HCT116 (cell line): ENCODE measurements around the gene BAD. TPM values are rescaled to one million over a fixed set of nuclear protein-coding genes. Genes with fewer than 3 reads are reported as not detected.

Source experiments
- ATAC-seq: fragments of 200-7000 bp; cut with Tn5 transposase; 2 replicates; pipeline ENCODE4 v1.9.1; 2020; ENCODE audit warnings: mild to moderate bottlenecking, moderate library complexity
- BruUV-seq: library from RNA; stranded (reverse); fragments of 400-500 nt; replicated peaks from 2 replicates; lab custom pipeline; 2021; lab: Mats Ljungman, UMichigan
- CTCF ChIA-PET: fragments of 300-600 bp; sonication (Branson Sonifier 250); formaldehyde crosslinking; loops from one replicate; lab custom pipeline; 2021; ENCODE audit warnings: antibody characterized with exemption; lab: Charles Lee
- POLR2A ChIA-PET: fragments of 300-600, 350-600 bp; sonication (Branson Sonifier 250); formaldehyde crosslinking; loops from one replicate; lab custom pipeline; 2021; ENCODE audit warnings: antibody characterized with exemption; lab: Charles Lee
- RAD21 ChIA-PET, 2 experiments: fragments of 300-600 bp; sonication (Branson Sonifier 250); formaldehyde crosslinking; loops; one replicate each; lab custom pipeline; 2023; ENCODE audit warnings: low total read pairs in 2 of 2; ENCODE audit not compliant: uncharacterized antibody in 2 of 2, unreplicated experiment in 2 of 2, low non-redundant PET in 1 of 2; lab: Charles Lee
- DNase-seq: peaks from one replicate; pipeline ENCODE4 v3.0.0-alpha.2; 2010; ENCODE audit warnings: low read depth, low spot score
- H2AFZ ChIP-seq: fragments of 200-600 bp; shearing (Covaris generic), sonication (generic); 2 replicates; pipeline ENCODE4 v1.6.1; 2017; ENCODE audit warnings: low read depth, mixed run types, mixed read lengths, antibody characterized with exemption, low read length; ENCODE audit not compliant: poor library complexity, severe bottlenecking
- H3K27ac ChIP-seq: 2 replicates; pipeline ENCODE4 v1.5.1; 2012; ENCODE audit warnings: low read depth, low read length
- H3K27me3 ChIP-seq: fragments of 200-600 bp; sonication (generic); 2 replicates; pipeline ENCODE4 v1.6.1; 2016; ENCODE audit warnings: mixed run types, low read length, mixed read lengths; ENCODE audit not compliant: insufficient read depth
- H3K36me3 ChIP-seq, 2 experiments: fragments of 200-500 bp in 1 of 2; fragments of 200-600 bp in 1 of 2; sonication (Bioruptor generic) in 1 of 2; sonication (generic) in 1 of 2; 2 replicates each; pipeline versions ENCODE4 v1.5.1 to v1.6.1; 2014 to 2016; ENCODE audit warnings: low read length in 2 of 2, inconsistent platforms in 1 of 2, mixed read lengths in 1 of 2, mixed run types in 1 of 2; ENCODE audit not compliant: insufficient read depth in 2 of 2, control insufficient read depth in 1 of 2
- H3K4me1 ChIP-seq, 2 experiments: fragments of 200-600 bp in 1 of 2; sonication (generic) in 1 of 2; 2 replicates each; pipeline versions ENCODE4 v1.5.1 to v1.6.1; 2012 to 2017; ENCODE audit warnings: low read length in 2 of 2, inconsistent platforms in 1 of 2, mild to moderate bottlenecking in 1 of 2, mixed read lengths in 1 of 2, mixed run types in 1 of 2, moderate library complexity in 1 of 2; ENCODE audit not compliant: insufficient read depth in 2 of 2, control insufficient read depth in 1 of 2
- H3K4me2 ChIP-seq: fragments of 200-600 bp; sonication (generic); 2 replicates; pipeline ENCODE4 v1.6.1; 2017; ENCODE audit warnings: mixed run types, low read length, mixed read lengths
- H3K4me3 ChIP-seq, 2 experiments: fragments of 200-600 bp in 1 of 2; sonication (generic) in 1 of 2; replicated peaks in 1 of 2; 2 replicates each; pipeline ENCODE4 v1.5.1; 2011 to 2016; ENCODE audit warnings: low read length in 2 of 2, control low read depth in 1 of 2, low read depth in 1 of 2, mild to moderate bottlenecking in 1 of 2, mixed read lengths in 1 of 2, mixed run types in 1 of 2
- H3K79me2 ChIP-seq: fragments of 200-600 bp; sonication (generic); 2 replicates; pipeline ENCODE4 v1.6.1; 2017; ENCODE audit warnings: mild to moderate bottlenecking, mixed run types, low read length, moderate library complexity, mixed read lengths; ENCODE audit not compliant: insufficient read depth
- H3K9ac ChIP-seq: fragments of 200-600 bp; sonication (generic); 2 replicates; pipeline ENCODE4 v1.6.1; 2016; ENCODE audit warnings: low read length, mixed read lengths
- H3K9me2 ChIP-seq: fragments of 200-600 bp; sonication (generic), shearing (Covaris generic); 2 replicates; pipeline ENCODE4 v1.6.1; 2017; ENCODE audit warnings: mixed run types, mild to moderate bottlenecking, moderate library complexity; ENCODE audit not compliant: insufficient read depth
- H3K9me3 ChIP-seq, 2 experiments: fragments of 200-500 bp in 1 of 2; fragments of 200-600 bp in 1 of 2; sonication (Bioruptor generic) in 1 of 2; sonication (generic) in 1 of 2; 2 replicates each; pipeline ENCODE4 v1.6.1; 2014 to 2017; ENCODE audit warnings: low read length in 2 of 2, mixed read lengths in 2 of 2, inconsistent platforms in 1 of 2, low read depth in 1 of 2, mild to moderate bottlenecking in 1 of 2, mixed run types in 1 of 2, moderate library complexity in 1 of 2; ENCODE audit not compliant: control insufficient read depth in 1 of 2, insufficient read depth in 1 of 2
- H4K20me1 ChIP-seq: fragments of 200-600 bp; sonication (generic), shearing (Covaris generic); 2 replicates; pipeline ENCODE4 v1.6.1; 2017; ENCODE audit warnings: mixed run types, mild to moderate bottlenecking, moderate library complexity; ENCODE audit not compliant: insufficient read depth
- EGR1 ChIP-seq: IDR thresholded peaks from 2 replicates; pipeline ENCODE4 v1.6.1; 2012; ENCODE audit warnings: low read depth
- ELF1 ChIP-seq: IDR thresholded peaks from 2 replicates; pipeline ENCODE4 v1.6.1; 2012; ENCODE audit warnings: low read depth, borderline replicate concordance
- EZH2 ChIP-seq: fragments of 200-600 bp; sonication (generic); IDR thresholded peaks from 2 replicates; pipeline ENCODE4 v1.6.1; 2017; ENCODE audit warnings: antibody characterized with exemption, mixed run types
- EZH2phosphoT487 ChIP-seq: fragments of 200-600 bp; IDR thresholded peaks from 2 replicates; pipeline ENCODE4 v1.6.1; 2018; ENCODE audit warnings: antibody characterized with exemption, borderline replicate concordance
- FOSL1 ChIP-seq: IDR thresholded peaks from 2 replicates; pipeline ENCODE4 v1.6.1; 2012; ENCODE audit warnings: low read depth
- SP1 ChIP-seq: IDR thresholded peaks from 2 replicates; pipeline ENCODE4 v1.6.1; 2012; ENCODE audit warnings: low read depth
- SRF ChIP-seq: IDR thresholded peaks from 2 replicates; pipeline ENCODE4 v1.6.1; 2012; ENCODE audit warnings: low read depth
- ZBTB33 ChIP-seq: IDR thresholded peaks from 2 replicates; pipeline ENCODE4 v1.6.1; 2011; ENCODE audit warnings: mild to moderate bottlenecking, low read length, moderate library complexity; ENCODE audit not compliant: insufficient replicate concordance; ENCODE audit errors: extremely low read depth
- ZFX ChIP-seq: fragments of 450-650 bp; IDR thresholded peaks from 2 replicates; pipeline ENCODE4 v1.6.1; 2017
- ZNF274 ChIP-seq: fragments of 200-500 bp; sonication (Bioruptor generic); IDR thresholded peaks from 2 replicates; pipeline ENCODE4 v1.6.1; 2014; ENCODE audit warnings: mild to moderate bottlenecking, low read depth, low read length, inconsistent platforms
- intact Hi-C: fragments of 100-400 bp; cut with micrococcal nuclease; formaldehyde crosslinking; loops from 2 replicates; pipeline ENCODE4 v1.10.0; 2022
- total RNA-seq: library from RNA; stranded (reverse); gene quantifications from one replicate; pipeline ENCODE4 v1.2.1, GENCODE V29; 2021; ENCODE audit not compliant: unreplicated experiment
- TF ChIP-seq, protein P1 (sequence below): IDR thresholded peaks from 2 replicates; pipeline ENCODE4 v1.6.1; 2012

The BAD gene
- total RNA-seq, 1 experiment from 2014 or later, result 51.9 TPM

GRCh38 chr11:64296830-64297698 lies 12.6 kb upstream of the BAD start:
- no peaks in the 10 kb centered on the region for H3K36me3 ChIP-seq
- no peak for TF ChIP-seq EZH2phosphoT487
- no peak for TF ChIP-seq ELF1
- no peak for TF ChIP-seq ZNF274
- no peak for TF ChIP-seq SRF
- TF ChIP-seq FOSL1, result no peak
- TF ChIP-seq EZH2, result no peak
- TF ChIP-seq SP1, result no peak
- no peak for TF ChIP-seq EGR1
- TF ChIP-seq, protein P1, sequence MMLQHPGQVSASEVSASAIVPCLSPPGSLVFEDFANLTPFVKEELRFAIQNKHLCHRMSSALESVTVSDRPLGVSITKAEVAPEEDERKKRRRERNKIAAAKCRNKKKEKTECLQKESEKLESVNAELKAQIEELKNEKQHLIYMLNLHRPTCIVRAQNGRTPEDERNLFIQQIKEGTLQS, result no peak
- TF ChIP-seq ZBTB33, result no peak
- no peak for TF ChIP-seq ZFX
- no peak for ATAC-seq
- CTCF ChIA-PET, result interaction anchor here (1.1 kb wide), 1 partner anchor 8 kb away, joined by 3 read pairs; no protein-coding TSS in a partner anchor
- H4K20me1 ChIP-seq, result no peaks in the 10 kb centered on the region
- H3K4me3 ChIP-seq, result no peak overlapping the region
- no peaks in the 10 kb centered on the region for H3K27me3 ChIP-seq
- no peak for DNase-seq
- BruUV-seq, result no TSS peak
- H3K27ac ChIP-seq, result no peak overlapping the region
- RAD21 ChIA-PET, result no interaction called here
- H3K9ac ChIP-seq, result no peak overlapping the region
- H3K79me2 ChIP-seq, result no peaks in the 10 kb centered on the region
- H3K9me2 ChIP-seq, result no peaks in the 10 kb centered on the region
- POLR2A ChIA-PET, result no interaction called here
- H3K4me1 ChIP-seq, result peaks cover 0 to 26% of the 10 kb centered on the region in 2 experiments; a peak in 2 of 4 replicates
- intact Hi-C loops, result no loop called here
- no peak overlapping the region for H2AFZ ChIP-seq
- H3K9me3 ChIP-seq, result no peaks in the 10 kb centered on the region
- no peak overlapping the region for H3K4me2 ChIP-seq
